K562 (cell line): ENCODE measurements around the gene ZSWIM7. TPM values are rescaled to one million over a fixed set of nuclear protein-coding genes. Genes with fewer than 3 reads are reported as not detected.

Experiments used
- ATAC-seq: fragments of 200-7000 bp; cut with Tn5 transposase; 3 replicates; pipeline ENCODE4 v1.9.1; 2020; ENCODE audit warnings: moderate library complexity
- BruUV-seq: library from RNA; stranded (reverse); fragments of 400-500 nt; replicated peaks from 2 replicates; lab custom pipeline; 2021; lab: Mats Ljungman, UMichigan
- CTCF ChIA-PET: fragments of 300-600 bp; formaldehyde crosslinking; extraction: SDS; loops from one replicate; lab custom pipeline; 2021; ENCODE audit warnings: low intra/inter-chr PET ratio; lab: Yijun Ruan, JAX
- POLR2A ChIA-PET: fragments of 300-600, 350-650 bp; sonication (Branson Sonifier 250); formaldehyde crosslinking; extraction: SDS; loops from one replicate; lab custom pipeline; 2021; ENCODE audit warnings: antibody characterized with exemption, inconsistent platforms; lab: Yijun Ruan, JAX
- DNase-seq, 4 experiments: peaks; one replicate each; pipeline versions ENCODE4 v3.0.0 to v3.0.0-alpha.2; 2011 to 2018; ENCODE audit warnings: low spot score in 3 of 4, mixed read lengths in 3 of 4; ENCODE audit errors: extremely low read depth in 1 of 4
- FAIRE-seq: peaks from 2 replicates; lab custom pipeline; 2011; peaks lifted over from hg19 to GRCh38; lab: Jason Lieb, UNC
- H2AFZ ChIP-seq: 2 replicates; pipeline ENCODE4 v1.6.0; 2011; ENCODE audit warnings: low read depth, low read length, control low read depth, inconsistent platforms
- H3K27ac ChIP-seq: fragments of 200-600 bp; 3 replicates; pipeline ENCODE4 v1.8.0; 2011; ENCODE audit warnings: low read depth, mild to moderate bottlenecking, control low read depth, inconsistent platforms, low read length, moderate library complexity, mixed read lengths; ENCODE audit errors: extremely low read depth
- H3K27me3 ChIP-seq, 2 experiments: fragments of 300-600 bp in 1 of 2; 2 replicates in 1 of 2; 3 replicates in 1 of 2; pipeline versions ENCODE4 v1.6.0 to v1.8.0; 2011; ENCODE audit warnings: inconsistent platforms in 2 of 2, low read length in 2 of 2, mild to moderate bottlenecking in 1 of 2, mixed read lengths in 1 of 2, moderate library complexity in 1 of 2; ENCODE audit not compliant: control insufficient read depth in 2 of 2, insufficient read depth in 2 of 2
- H3K36me3 ChIP-seq: fragments of 300-600 bp; 3 replicates; pipeline ENCODE4 v1.8.0; 2011; ENCODE audit warnings: mild to moderate bottlenecking, low read length, inconsistent platforms; ENCODE audit not compliant: control insufficient read depth, insufficient read depth
- H3K4me1 ChIP-seq, 2 experiments: fragments of 200-600 bp in 1 of 2; replicated peaks in 1 of 2; 2 replicates in 1 of 2; 3 replicates in 1 of 2; pipeline versions ENCODE4 v1.5.1 to v1.8.0; 2011; ENCODE audit warnings: inconsistent platforms in 2 of 2, low read length in 2 of 2, mild to moderate bottlenecking in 1 of 2, mixed read lengths in 1 of 2, moderate library complexity in 1 of 2; ENCODE audit not compliant: control insufficient read depth in 2 of 2, insufficient read depth in 2 of 2
- H3K4me2 ChIP-seq: 2 replicates; pipeline ENCODE4 v1.6.1; 2011; ENCODE audit warnings: low read length, control low read depth, inconsistent platforms, mixed read lengths; ENCODE audit not compliant: insufficient read depth
- H3K4me3 ChIP-seq: fragments of 200-600 bp; sonication (generic), shearing (Covaris generic); 2 replicates; pipeline ENCODE4 v1.5.1; 2016; ENCODE audit warnings: control low read depth, inconsistent platforms
- H3K79me2 ChIP-seq: fragments of 200-600 bp; 3 replicates; pipeline ENCODE4 v1.8.0; 2011; ENCODE audit warnings: low read length, inconsistent platforms; ENCODE audit not compliant: control insufficient read depth, insufficient read depth
- H3K9ac ChIP-seq, 2 experiments: 2 replicates each; pipeline versions ENCODE4 v1.6.0 to v1.6.1; 2011; ENCODE audit warnings: low read depth in 2 of 2, low read length in 2 of 2, control low read depth in 1 of 2, inconsistent platforms in 1 of 2, mild to moderate bottlenecking in 1 of 2, mixed read lengths in 1 of 2; ENCODE audit not compliant: insufficient read depth in 1 of 2
- H3K9me1 ChIP-seq: one replicate; pipeline ENCODE4 v1.6.0; 2011; ENCODE audit warnings: inconsistent platforms, mild to moderate bottlenecking, low read length, moderate library complexity; ENCODE audit not compliant: control insufficient read depth, insufficient read depth
- H3K9me3 ChIP-seq: replicated peaks from 2 replicates; pipeline ENCODE4 v1.5.1; 2011; ENCODE audit warnings: low read depth, low read length, inconsistent platforms; ENCODE audit not compliant: control insufficient read depth, insufficient read depth
- H4K20me1 ChIP-seq: replicated peaks from 2 replicates; pipeline ENCODE4 v1.6.1; 2011; ENCODE audit warnings: low read length, inconsistent platforms, mixed read lengths; ENCODE audit not compliant: control insufficient read depth, insufficient read depth
- C11orf30 ChIP-seq: fragments of 450-650 bp; IDR thresholded peaks from 2 replicates; pipeline ENCODE4 v1.6.1; 2016; ENCODE audit warnings: low read depth, mild to moderate bottlenecking
- HNRNPH1 ChIP-seq: fragments of 200-400 bp; formaldehyde crosslinking; optimal IDR thresholded peaks from 2 replicates; pipeline ENCODE3; 2017; ENCODE audit warnings: low read depth, mild to moderate bottlenecking, low read length, moderate library complexity
- MED1 ChIP-seq: sonication (generic); formaldehyde crosslinking; IDR thresholded peaks from 2 replicates; pipeline ENCODE4 v1.8.1; 2023; ENCODE audit warnings: missing genetic modification reagents, borderline replicate concordance
- MEF2A ChIP-seq: IDR thresholded peaks from 2 replicates; pipeline ENCODE4 v1.6.1; 2011; ENCODE audit warnings: low read depth, mild to moderate bottlenecking, low read length, moderate library complexity; ENCODE audit not compliant: control insufficient read depth
- PHB ChIP-seq: fragments of 250-450 bp; sonication (Bioruptor Pico); IDR thresholded peaks from 2 replicates; pipeline ENCODE4 v1.5.0; 2021
- RBM17 ChIP-seq: fragments of 200-400 bp; formaldehyde crosslinking; IDR thresholded peaks from 2 replicates; pipeline ENCODE4 v1.6.1; 2017; ENCODE audit warnings: low read depth, mild to moderate bottlenecking, low read length, borderline replicate concordance
- RBM39 ChIP-seq: fragments of 200-400 bp; formaldehyde crosslinking; optimal IDR thresholded peaks from 2 replicates; pipeline ENCODE3; 2018; ENCODE audit warnings: low read depth, low read length
- TAL1 ChIP-seq: fragments of 450-650 bp; IDR thresholded peaks from 2 replicates; pipeline ENCODE4 v1.6.1; 2016; ENCODE audit warnings: mild to moderate bottlenecking
- WGBS: fragments of 100-300 bp; shearing (Covaris generic); methylation state at CpG from one replicate; pipeline ENCODE4 v1.1.6; 2016; ENCODE audit warnings: low coverage, mixed read lengths; ENCODE audit not compliant: insufficient coverage; ENCODE audit errors: missing lambda C conversion rate; 5-methylcytosine and 5-hydroxymethylcytosine counted together
- in situ Hi-C: fragments of 300-500 bp; cut with MboI; formaldehyde crosslinking; loops from 4 replicates; pipeline ENCODE4 v1.15.0; 2018; ENCODE audit warnings: inconsistent platforms, mixed read lengths
- intact Hi-C: fragments of 100-400 bp; cut with micrococcal nuclease; formaldehyde crosslinking; loops from 2 replicates; pipeline ENCODE4 v1.14.2; 2022
- polyA plus RNA-seq, 8 experiments: library from polyadenylated mRNA; depleted of rRNA in 4 of 8; stranded (reverse) in 5 of 8; unstranded in 3 of 8; fragments of >200 nt; fragmentation: Nextera tagmentation in 2 of 8; fragmentation: Illumina TruSeq in 1 of 8; extraction: Ambion mirVana in 2 of 8; extraction: Trizol in 1 of 8; gene quantifications; 2 replicates each; pipeline versions ENCODE4 v1.2.1 to v1.2.3, GENCODE V29; 2011 to 2014; ENCODE audit warnings: inconsistent platforms in 1 of 8, missing spikeins in 1 of 8
- total RNA-seq, 7 experiments: library from RNA; depleted of rRNA in 6 of 7; stranded (reverse); fragments of >200 nt in 6 of 7; fragmentation: Illumina TruSeq in 2 of 7; extraction: Trizol in 2 of 7; gene quantifications; 2 replicates each; pipeline versions ENCODE4 v1.2.1 to v1.2.3, GENCODE V29; 2011 to 2021; ENCODE audit warnings: low replicate concordance in 1 of 7
- TF ChIP-seq, protein P1 (sequence below): fragments of 250-450 bp; sonication (Bioruptor Pico); IDR thresholded peaks from 2 replicates; pipeline ENCODE4 v1.8.0; 2022; ENCODE audit warnings: inconsistent platforms, mild to moderate bottlenecking, moderate library complexity, borderline replicate concordance
- TF ChIP-seq, protein P2 (sequence below): sonication (generic); formaldehyde crosslinking; IDR thresholded peaks from 2 replicates; pipeline ENCODE4 v1.5.0; 2020; ENCODE audit warnings: missing genetic modification reagents

ZSWIM7 gene
- total and polyA plus RNA-seq, 9 of the 15 experiments (the other 6 are each of a cell fraction or from before 2014, with no cell fraction given): 5.9 to 18.7 (median 9.5) TPM

DNA sequence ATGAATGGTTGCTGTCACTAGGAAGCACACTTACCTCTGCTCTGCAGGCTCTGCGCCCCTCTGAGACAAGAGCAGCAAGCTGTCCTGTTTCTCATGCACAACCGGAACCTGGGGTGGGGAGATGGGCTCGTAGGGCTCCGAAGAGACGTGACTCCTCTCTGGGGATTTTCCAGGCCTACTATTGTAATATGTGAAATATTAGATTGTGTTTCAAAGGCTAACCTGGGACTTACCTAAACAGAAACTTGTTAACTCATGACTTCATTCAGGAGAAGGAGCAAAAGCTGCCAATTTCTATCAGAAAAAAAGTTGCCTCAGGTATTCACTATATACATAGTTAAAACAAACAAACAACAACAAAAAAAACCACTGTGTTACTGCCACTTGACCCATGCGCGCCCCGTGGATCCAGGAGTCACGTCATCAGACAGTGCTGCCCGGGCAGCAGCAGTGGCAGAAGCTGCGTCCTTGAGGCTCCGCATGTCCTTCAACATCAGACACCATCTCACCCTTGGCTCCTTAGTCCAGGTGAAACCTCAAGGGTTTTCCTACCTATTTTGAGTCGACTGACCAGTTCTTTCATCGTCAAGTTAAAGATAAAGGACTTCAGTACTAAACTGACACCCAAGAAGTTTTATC, 49.4 kb upstream of the ZSWIM7 start:
- ATAC-seq (no peak), DNase-seq (no peak), FAIRE-seq (no peak)
- in situ Hi-C loops: no loop called here
- no peaks in the 10 kb centered on the region for H3K9me3 ChIP-seq
- no peak overlapping the region for H3K27ac ChIP-seq
- WGBS: 92% methylated on average over 13 of the region's 14 CpGs
- TF ChIP-seq HNRNPH1 (no peak), C11orf30 (no peak), MEF2A (no peak), MED1 (CRISPR knock-in tag) (no peak), TAL1 (no peak), RBM39 (no peak), RBM17 (no peak), PHB (CRISPR knock-in tag) (no peak)
- TF ChIP-seq, protein P1, sequence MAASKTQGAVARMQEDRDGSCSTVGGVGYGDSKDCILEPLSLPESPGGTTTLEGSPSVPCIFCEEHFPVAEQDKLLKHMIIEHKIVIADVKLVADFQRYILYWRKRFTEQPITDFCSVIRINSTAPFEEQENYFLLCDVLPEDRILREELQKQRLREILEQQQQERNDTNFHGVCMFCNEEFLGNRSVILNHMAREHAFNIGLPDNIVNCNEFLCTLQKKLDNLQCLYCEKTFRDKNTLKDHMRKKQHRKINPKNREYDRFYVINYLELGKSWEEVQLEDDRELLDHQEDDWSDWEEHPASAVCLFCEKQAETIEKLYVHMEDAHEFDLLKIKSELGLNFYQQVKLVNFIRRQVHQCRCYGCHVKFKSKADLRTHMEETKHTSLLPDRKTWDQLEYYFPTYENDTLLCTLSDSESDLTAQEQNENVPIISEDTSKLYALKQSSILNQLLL (CRISPR knock-in tag): no peak
- TF ChIP-seq, protein P2, sequence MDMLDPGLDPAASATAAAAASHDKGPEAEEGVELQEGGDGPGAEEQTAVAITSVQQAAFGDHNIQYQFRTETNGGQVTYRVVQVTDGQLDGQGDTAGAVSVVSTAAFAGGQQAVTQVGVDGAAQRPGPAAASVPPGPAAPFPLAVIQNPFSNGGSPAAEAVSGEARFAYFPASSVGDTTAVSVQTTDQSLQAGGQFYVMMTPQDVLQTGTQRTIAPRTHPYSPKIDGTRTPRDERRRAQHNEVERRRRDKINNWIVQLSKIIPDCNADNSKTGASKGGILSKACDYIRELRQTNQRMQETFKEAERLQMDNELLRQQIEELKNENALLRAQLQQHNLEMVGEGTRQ (CRISPR knock-in tag): no peak
- no peaks in the 10 kb centered on the region; a peak in 1 of 5 replicates for H3K4me1 ChIP-seq
- H4K20me1 ChIP-seq: no peaks in the 10 kb centered on the region
- no peaks in the 10 kb centered on the region for H3K9me1 ChIP-seq
- no peaks in the 10 kb centered on the region for H3K79me2 ChIP-seq
- no peak overlapping the region for H2AFZ ChIP-seq
- H3K36me3 ChIP-seq: peaks cover 40% of the 10 kb centered on the region; the same call in 2 of the 3 replicates
- POLR2A ChIA-PET: interaction anchor here (0.7 to 1.3 kb wide), 2 partner anchors 11 to 109 kb away, joined by 3 read pairs; no protein-coding TSS in a partner anchor
- no peak overlapping the region for H3K9ac ChIP-seq
- intact Hi-C loops: no loop called here
- no peak overlapping the region for H3K4me2 ChIP-seq
- H3K27me3 ChIP-seq: no peaks in the 10 kb centered on the region
- H3K4me3 ChIP-seq: no peak overlapping the region
- CTCF ChIA-PET: no interaction called here
- no TSS peak for BruUV-seq
